Measurements from ENCODE around the gene UBALD2.
"Not testable (repeated sequence)": the region's sequence is repeated elsewhere in the genome, so short reads cannot be mapped to it uniquely, and the experiment has no call there.

The UBALD2 gene

DNA sequence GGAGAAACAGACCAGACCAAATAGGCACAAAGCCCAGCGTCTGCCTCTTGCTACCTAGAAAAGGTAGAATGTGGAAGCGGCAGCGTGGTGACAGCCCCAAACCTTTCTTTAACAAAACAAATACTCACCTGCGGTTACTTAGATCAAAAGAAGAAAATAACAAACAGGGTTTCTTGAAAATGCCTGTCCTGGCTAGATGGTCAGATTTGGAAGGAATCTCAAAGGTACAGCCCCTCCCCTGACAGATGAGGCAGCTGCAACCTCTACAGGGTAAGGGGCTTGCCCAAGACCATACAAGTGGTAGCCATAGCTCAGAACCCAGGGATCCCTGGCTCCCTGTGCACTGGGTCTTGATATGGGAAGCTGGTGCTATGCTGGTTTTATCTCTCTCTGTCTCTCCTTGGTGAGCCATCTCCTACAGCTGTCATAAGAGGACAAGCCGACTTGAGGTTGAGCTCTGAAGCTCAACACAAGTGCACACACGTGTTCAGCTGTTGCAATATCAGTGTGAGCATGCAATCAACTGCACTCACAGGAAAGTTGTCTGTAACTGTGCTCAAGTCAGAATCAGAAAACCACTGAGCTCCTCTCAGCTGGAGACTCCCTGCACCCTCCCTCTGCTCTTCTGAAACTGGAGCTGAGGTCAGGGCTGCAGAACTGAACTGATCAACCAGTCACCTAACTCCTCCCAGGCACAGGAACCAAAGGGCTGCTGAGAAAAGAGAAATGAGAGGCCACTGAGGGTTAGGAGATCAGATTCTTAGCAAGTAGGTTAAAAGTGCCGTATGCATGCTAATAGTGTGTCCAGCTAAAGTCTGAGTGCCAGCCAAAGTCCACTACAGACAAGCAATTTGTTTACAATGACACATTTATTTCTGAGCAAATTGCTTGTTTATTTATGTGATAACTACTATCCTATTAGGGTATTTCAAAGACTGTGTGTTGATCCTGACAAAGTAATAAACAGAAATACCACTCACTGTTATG is 18.8 kb upstream of the UBALD2 start:
- H3K4me3 ChIP-seq (ENCODE audit: low read length), result no peak overlapping the region
- DNase-seq (ENCODE audit: low read depth), result no peak
- TF ChIP-seq, protein P1, sequence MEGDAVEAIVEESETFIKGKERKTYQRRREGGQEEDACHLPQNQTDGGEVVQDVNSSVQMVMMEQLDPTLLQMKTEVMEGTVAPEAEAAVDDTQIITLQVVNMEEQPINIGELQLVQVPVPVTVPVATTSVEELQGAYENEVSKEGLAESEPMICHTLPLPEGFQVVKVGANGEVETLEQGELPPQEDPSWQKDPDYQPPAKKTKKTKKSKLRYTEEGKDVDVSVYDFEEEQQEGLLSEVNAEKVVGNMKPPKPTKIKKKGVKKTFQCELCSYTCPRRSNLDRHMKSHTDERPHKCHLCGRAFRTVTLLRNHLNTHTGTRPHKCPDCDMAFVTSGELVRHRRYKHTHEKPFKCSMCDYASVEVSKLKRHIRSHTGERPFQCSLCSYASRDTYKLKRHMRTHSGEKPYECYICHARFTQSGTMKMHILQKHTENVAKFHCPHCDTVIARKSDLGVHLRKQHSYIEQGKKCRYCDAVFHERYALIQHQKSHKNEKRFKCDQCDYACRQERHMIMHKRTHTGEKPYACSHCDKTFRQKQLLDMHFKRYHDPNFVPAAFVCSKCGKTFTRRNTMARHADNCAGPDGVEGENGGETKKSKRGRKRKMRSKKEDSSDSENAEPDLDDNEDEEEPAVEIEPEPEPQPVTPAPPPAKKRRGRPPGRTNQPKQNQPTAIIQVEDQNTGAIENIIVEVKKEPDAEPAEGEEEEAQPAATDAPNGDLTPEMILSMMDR (IDR thresholded peaks at IDR 0.05; ENCODE audit: insufficient read depth, low read depth, low read length, missing control alignments), result no peak

DNA sequence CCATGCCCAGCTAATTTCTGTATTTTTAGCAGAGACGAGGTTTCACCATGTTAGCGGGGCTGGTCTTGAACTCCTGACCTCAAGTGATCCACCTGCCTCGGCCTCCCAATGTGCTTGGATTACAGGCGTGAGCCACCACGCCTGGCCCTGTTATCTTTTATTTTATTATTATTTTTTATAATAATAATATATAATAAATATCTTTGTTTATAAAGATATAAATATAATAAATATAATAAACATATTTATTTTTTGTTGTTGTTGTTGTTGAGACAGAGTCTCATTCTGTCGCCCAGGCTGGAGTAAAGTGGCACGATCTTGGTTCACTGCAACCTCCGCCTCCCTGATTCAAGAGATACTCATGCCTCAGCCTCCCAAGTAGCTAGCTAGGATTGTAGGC is 17.8 kb upstream of the UBALD2 start:
- no peak for DNase-seq (ENCODE audit: low read depth)
- TF ChIP-seq, protein P1 (IDR thresholded peaks at IDR 0.05; ENCODE audit: insufficient read depth, low read depth, low read length, missing control alignments), result no peak
- no peak overlapping the region for H3K4me3 ChIP-seq (ENCODE audit: low read length)

DNA sequence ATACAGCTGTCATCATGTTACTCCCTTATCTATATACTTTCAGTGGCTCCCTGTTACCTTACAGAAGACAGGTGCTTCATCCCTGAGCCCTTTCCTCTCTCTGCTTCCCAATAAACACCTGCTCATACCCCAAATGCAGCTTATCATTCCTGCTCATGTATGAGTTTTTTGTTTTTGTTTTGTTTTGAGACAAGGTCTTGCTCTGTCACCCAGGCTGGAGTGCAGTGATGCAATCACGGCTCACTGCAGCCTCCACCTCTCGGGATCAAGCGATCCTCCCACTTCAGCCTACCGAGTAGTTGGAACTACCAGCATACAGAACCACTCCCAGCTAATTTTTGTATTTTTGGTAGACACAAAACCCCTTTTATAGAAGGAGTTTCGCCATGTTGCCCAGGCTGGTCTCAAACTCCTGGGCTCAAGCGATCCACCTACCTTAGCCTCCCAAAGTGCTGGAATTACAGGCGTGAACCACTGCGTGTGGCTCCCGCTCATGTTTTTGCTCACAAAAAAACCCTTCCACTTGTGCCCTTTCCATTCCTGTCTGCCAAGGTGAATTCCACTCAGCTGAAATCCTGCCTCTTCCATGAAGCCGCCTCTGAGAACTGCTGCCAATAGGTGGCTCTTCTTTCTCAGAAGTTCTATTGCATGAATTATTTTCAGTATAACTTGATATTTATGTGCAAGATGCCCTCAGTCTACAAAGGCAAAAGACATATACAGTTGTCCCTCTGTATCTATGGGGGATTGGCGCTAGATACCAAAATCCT is 16.9 kb upstream of the UBALD2 start:
- peak; percentile 50 for DNase-seq (ENCODE audit: low read depth)
- TF ChIP-seq, protein P1 (IDR thresholded peaks at IDR 0.05; ENCODE audit: insufficient read depth, low read depth, low read length, missing control alignments), result peak; percentile 46
- H3K4me3 ChIP-seq (ENCODE audit: low read length), result no peak overlapping the region

DNA sequence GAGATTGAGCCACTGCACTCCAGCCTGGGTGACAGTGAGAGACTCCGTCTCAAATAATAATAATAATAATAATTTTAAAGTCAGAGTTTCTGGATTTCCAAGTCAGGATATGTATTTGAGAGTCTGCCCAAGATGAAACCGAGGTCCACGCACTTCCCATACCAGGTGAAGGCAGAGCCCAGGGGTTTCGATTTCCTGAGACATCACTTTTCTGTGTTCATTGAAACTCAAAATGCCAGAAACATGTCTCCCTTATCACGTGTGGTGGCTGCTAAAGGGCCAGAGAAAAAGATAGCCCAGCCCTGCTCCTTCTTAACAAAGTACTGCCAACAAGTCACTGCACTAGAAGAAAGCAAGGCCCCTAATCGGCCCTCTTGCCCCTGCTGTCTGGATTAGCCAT is 15.0 kb upstream of the UBALD2 start:
- no peak overlapping the region for H3K4me3 ChIP-seq (ENCODE audit: low read length)
- TF ChIP-seq, protein P1 (IDR thresholded peaks at IDR 0.05; ENCODE audit: insufficient read depth, low read depth, low read length, missing control alignments), result no peak
- DNase-seq (ENCODE audit: low read depth), result no peak

DNA sequence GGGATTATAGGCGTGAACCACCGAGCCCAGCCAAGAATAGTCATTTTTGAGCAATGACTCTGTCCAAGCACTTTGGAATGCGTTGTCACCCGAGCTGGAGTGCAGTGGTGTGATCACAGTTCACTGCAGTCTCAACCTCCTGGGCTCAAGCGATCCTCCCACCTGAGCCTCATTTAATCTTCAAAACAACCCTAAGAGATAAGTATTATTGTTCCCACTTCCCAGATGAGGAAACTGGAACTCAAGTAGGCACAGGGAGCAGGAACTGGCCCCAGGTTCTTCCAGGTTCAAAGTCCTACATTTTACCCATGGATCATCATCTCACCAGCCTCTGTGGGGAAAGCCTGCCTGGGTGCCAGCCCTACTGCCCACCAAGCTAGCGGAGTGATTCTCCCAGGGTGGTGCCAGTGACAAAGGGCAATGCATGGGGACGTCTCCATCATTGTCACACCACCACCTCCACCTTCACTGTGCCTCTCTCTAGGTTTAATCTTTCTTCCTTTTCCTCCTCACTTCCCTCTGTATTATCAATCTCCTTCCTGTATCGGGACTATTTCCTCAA is 13.6 kb upstream of the UBALD2 start:
- no peak for DNase-seq (ENCODE audit: low read depth)
- no peak overlapping the region for H3K4me3 ChIP-seq (ENCODE audit: low read length)
- TF ChIP-seq, protein P1 (IDR thresholded peaks at IDR 0.05; ENCODE audit: insufficient read depth, low read depth, low read length, missing control alignments), result no peak

DNA sequence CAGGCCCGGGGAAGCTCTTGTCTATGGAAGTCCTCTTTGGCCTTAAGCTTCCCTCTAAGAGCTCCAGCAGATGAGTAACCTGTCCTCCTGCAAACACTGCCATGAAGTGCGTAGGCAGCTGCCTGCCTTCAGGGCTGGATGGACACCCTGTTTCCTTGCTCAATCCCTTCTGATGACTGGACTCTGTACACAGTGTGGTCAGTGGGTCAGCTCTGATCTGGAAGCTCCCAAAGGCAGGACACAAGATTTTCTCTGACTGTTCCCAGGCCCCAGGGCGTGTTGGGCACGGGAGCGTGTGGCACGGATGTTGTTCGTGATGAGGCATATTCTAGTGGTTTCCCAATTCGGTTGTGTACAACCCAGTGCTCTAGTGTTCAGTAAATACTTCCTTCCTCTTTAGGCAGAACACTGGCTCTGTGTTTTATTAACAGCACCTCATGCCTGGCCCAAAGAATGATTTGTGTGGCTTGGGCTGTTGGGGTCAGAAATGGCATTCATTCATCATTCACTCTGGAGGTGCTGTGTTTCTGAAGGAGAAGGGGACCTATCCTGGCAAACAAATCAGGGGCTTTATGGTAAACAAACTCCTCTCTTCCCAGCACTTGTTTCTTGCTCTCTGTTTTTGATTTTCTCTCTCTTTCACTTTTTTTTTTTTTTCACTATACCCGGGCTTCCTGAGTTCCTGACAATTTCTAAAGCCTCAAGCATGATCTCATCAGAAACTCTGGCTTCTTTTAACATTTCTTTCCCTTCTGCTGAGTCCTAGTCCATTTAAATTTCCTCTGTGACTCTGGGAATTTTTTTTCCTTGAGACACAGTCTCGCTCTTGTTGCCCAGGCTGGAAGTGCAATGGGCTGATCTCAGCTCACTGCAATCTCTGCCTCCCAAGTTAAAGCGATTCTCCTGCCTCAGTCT is 12.9 kb upstream of the UBALD2 start:
- TF ChIP-seq, protein P1 (IDR thresholded peaks at IDR 0.05; ENCODE audit: insufficient read depth, low read depth, low read length, missing control alignments), result no peak
- DNase-seq (ENCODE audit: low read depth), result peak; percentile 93
- no peak overlapping the region for H3K4me3 ChIP-seq (ENCODE audit: low read length)

DNA sequence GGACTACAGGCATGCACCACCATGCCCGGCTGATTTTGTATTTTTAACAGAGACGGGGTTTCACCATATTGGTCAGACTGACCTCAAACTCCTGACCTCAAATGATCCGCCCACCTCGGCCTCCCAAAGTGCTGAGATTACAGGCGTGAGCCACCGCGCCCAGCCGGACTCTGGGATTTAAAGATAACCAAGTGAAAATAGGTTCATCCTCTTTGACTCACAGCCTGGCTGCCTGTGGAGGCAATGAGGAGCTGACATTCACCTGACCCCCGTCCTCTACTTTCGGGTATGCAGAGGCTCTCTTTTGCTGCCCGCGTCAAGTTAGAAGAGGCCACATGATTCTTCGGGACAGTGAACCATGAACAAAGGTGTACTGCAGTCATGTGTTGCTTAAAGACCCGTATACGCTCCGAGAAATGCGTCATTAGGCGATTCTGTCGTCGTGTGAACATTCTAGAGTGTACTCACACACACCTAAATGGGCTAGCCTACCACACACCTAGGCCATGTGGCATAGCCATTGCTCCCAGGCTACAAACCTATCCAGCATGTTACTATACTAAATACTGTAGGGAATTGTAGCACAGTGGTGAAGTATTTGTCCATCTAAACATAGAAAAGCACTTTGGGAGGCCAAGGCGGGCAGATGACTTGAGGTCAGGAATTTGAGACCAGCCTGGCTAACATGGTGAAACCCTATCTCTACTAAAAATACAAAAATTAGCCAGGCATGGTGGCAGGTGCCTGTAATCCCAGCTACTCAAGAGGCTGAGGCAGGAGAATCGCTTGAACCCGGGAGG is 12.0 kb upstream of the UBALD2 start:
- not testable (repeated sequence) for H3K4me3 ChIP-seq (ENCODE audit: low read length)

More for the DNA sequence above, 12.0 kb upstream of the UBALD2 start:
- DNase-seq (ENCODE audit: low read depth), result not testable (repeated sequence)
